OCI-M2 (cell line): ENCODE data around the gene FGGY.
"Not testable (repeated sequence)": the region's sequence is repeated elsewhere in the genome, so short reads cannot be mapped to it uniquely, and the experiment has no call there.

Experiments used
- DNase-seq: peaks from one replicate; lab custom pipeline; 2025; ENCODE audit not compliant: unreplicated experiment; lab: John Stamatoyannopoulos, UW

Gene FGGY

DNA sequence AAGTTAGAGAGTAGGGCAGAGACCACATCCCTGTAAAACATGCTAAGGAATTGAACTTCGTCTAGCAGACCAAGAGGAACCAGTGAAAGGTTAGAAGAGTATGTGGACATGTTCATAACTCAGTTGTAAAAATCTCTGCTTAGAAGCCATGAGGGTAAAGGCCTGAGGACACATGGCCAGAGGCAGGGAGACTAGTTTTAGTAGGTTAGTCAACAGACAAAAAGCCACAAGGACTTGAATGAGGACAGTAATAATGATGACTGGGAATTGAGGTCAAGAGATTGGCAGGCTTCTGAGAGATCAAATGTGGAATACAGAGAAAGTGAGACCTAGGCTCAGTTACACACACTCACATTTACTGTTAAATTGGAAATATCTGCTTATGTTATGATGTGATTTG lies 312.4 kb downstream of the FGGY start:
- no peak for DNase-seq

DNA sequence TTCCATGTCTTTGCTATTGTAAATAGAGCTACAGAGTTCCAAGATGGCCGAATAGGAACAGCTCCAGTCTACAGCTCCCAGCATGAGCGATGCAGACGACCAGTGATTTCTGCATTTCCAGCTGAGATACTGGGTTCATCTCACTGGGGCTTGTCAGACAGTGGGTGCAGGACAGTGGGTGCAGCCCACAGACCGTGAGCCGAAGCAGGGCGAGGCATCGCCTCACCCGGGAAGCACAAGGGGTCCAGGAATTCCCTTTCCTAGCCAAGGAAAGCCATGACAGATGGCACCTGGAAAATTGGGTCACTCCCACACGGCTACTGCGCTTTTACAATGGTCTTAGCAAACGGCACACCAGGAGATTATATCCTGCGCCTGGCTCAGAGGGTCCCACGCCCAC lies 313.6 kb downstream of the FGGY start:
- not testable (repeated sequence) for DNase-seq

DNA sequence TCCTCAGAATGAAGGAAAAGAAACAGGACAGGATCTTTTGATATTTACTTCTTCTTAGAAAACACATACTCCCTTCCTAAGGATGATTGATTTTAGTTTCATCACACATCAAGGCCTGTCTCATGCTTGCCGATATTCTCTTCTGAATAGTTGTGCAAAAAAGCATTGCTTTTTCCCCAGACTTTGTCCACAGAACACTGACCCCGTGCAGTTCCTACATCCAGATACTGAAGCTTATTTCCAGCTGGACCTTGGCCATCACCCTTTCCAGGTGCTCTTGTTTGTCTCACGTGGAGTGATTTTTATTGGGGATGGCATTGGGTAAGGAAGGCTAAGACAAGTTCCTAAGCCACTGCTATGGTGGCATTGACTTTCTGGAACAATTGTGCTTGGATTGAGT lies 320.5 kb downstream of the FGGY start:
- no peak for DNase-seq

DNA sequence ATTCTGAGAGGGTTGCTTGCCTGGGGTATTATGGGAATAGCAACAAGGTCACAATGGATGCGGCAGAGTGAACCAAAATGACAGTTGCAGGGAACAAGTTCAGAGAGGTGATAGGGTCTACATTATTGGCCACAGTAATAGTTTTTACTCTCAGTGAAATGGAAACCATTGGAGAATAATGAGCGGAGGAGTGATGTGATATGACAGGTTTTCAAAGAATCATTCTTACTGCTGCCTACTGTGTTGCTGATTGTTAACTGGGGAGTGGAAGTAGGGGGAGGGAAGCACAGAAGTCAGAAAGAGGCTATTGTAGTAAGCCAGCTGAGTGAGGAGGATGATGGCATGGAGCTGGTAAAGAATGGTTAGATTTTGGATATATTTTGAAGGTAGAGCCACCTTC lies 322.7 kb downstream of the FGGY start:
- no peak for DNase-seq

DNA sequence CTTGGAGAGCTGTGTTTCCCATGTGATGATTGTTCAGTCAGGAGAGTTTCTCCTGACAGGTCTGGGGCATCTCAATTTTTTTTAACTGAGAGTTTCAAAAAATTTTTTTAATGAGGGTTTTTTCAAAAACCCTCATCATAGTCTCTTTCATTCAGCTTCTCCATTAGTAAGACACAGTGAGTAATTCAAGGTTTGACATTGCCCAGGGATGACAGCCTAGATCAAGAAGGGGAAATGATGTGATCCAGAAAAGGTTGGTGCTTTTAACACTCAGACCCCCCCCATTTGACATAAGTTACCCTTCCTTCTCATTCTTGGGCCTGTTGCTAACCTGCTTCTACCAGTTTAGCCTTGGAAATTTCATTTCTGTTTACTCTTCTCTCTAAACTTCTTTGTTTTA lies 328.5 kb downstream of the FGGY start:
- no peak for DNase-seq

DNA sequence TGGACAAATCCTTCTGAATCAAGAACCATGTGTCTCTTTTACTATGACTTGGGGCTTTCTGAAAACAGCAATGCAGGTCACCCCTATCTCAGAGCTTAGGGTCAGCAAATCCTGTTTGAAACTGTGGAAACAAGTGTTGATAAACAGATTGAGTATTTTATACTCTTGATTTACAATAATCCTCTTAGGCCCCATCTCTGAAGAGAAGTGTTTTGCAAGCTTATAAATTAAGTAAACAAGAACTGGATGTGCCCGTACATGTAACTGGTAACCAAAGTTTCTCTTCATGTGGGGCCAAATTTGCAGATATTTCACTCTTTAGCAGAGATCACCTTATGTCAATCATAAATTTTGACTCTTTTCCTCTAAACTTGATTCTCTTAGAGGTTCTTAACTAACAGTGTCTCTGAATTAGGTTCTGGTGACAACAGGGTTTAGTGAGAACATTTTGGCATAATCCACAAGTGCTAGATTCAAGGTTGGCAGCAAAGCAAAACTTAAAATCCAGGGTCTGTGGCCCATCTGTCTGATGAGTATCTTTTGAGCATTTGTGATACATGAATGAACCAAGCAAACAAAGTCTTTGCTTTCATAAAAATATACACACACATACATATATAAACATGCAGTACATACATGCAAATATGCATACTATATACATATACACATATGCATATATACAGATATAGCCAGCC lies 334.8 kb downstream of the FGGY start:
- DNase-seq = no peak

DNA sequence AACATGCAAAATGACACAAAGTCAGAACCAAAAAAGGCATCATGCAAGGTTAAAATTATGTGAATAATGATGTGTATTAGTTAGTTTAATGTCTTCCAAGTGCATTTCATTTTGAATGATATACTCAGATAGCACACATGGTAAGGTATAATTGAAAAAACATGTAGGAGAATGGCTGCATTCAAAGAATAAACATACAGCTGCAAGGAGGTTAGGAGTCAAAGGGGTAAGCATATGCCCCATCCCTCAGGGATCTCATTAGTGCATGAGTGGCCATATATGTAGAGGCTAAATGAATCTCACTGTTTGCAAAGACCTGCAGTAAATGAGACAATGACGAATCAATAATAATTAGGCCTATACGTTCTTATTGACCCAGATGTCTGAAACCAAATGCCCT lies 338.2 kb downstream of the FGGY start:
- no peak for DNase-seq

GRCh38 chr1:59638231-59638711 lies 341.4 kb downstream of the FGGY start:
- DNase-seq = no peak

DNA sequence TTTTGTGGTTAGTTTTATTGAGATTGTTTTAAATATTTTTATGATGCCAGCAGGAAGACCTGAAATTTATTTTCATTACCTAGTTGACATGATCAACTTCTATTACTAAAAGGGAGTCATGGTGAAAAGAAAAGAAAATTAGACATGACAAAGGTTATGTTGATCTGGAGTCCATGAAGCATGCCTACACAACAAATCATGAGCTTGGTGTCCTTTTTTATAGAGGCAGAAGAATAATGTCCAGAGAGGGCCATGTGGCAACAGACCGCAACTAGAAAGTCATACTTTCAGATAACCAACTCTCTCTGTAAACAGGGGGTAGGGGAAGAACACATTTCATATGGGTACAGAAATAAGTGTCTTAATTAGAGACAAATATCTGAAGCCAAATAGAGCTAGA lies 342.4 kb downstream of the FGGY start:
- no peak for DNase-seq

DNA sequence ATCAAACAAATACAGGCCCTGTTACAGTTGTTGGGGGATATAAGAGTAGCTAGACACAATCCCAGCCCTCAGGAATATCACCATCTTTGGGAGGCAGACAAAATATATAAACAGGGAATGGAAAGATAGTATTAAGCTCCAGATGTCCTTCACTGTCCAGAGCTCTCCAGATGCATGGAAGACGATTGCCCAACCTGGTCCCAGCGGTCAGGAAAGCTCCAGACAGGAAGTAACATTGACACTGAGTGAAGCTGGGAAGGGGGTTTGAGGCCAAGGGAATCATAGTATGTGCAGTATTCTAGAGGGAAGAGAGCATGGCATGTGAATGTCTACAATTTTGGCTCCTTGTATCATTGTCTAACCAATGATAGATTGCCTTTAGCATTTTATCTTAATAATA lies 344.0 kb downstream of the FGGY start:
- DNase-seq = no peak

DNA sequence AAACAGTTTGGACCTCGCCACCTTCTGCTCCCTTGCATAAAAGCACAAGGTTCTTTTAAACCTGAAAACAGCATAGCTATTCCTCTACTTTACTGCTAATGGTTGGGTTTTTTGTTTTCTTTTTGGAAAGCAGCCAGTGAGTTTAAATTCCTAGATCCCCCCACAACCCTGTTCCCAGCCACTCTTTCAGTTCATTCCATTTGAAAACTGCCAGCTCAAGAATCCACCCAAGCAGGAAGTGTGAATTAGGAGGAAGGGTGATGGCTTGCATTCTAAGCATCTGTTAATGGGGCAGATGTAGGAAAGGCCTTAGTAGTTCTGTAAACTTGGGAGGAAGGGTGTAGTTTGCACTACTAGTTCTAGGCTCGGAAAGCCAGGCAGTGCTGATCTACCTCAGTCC lies 344.9 kb downstream of the FGGY start:
- no peak for DNase-seq

- no peak for DNase-seq
Observed at GRCh38 chr1:59643526-59643925, 346.6 kb downstream of the FGGY start.

DNA sequence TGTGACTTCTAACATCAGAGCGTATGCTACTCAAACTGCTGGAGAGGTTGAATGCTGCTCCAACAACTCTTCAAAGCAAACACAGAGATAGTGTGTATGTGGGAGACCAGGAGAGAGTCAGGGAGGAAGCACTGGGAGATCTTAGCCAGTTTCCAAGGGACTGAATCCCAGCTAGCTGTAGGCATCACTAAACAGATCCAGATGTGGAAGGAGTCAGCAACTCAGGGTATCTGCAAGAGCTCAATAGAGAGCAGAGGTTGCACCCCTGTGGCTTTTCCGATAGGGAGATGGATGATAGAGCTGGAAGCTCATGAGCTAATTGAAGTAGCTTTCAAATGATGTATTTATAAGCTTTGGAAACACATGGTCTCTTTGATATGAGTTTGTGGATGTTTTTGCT lies 349.0 kb downstream of the FGGY start:
- DNase-seq = no peak

GRCh38 chr1:59653142-59653958 lies 356.5 kb downstream of the FGGY start:
- not testable (repeated sequence) for DNase-seq

- DNase-seq = no peak
Observed at GRCh38 chr1:59653968-59654367, 357.1 kb downstream of the FGGY start.

GRCh38 chr1:59657873-59658465 lies 361.1 kb downstream of the FGGY start:
- DNase-seq = no peak

GRCh38 chr1:59664166-59664565 lies 367.3 kb downstream of the FGGY start:
- DNase-seq = no peak

- no peak for DNase-seq
Observed at GRCh38 chr1:59666106-59666505, 369.2 kb downstream of the FGGY start.

DNA sequence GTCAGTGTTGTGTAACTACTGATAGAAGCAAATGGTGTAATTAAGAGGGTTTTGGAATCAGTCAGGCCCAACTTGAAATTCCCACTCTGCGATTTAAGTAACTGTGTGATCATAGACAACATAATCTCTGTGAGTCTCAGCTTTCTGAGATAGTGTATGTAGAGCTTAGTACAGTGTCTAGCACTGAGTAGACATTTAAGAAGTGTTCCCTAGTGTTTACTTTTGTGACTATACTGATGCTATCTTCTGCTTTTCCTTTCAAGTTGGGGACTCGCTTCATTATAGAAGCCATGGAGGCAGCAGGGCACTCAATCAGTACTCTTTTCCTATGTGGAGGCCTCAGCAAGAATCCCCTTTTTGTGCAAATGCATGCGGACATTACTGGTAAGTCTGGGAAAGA lies 370.1 kb downstream of the FGGY start:
- DNase-seq = no peak

DNA sequence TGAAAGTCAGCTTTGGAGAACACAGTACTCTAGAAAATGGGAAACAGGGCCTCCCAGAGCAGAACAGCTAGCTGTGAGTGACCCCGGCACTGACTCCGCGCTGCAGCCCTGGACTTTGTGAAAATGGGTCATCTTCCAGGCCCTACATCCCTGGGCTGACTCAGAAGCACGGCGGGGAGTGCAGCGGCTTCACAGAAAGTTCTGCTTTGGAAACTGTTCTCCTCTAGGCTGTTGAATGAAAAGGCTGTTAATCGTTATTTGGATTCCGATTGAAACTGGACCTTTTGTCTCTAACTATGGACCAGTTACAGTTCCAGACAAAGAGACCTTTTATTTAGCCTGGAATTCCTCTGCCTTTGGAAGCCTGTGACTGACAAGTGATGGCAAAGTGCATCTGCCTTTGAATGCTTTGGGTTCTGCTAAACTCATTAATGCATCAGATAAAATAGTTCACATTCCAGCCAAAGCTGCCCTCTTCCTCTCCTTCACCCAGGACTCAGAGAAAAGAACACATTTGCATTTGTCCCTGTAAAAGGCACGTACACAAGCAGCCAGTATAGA lies 372.9 kb downstream of the FGGY start:
- DNase-seq = no peak

DNA sequence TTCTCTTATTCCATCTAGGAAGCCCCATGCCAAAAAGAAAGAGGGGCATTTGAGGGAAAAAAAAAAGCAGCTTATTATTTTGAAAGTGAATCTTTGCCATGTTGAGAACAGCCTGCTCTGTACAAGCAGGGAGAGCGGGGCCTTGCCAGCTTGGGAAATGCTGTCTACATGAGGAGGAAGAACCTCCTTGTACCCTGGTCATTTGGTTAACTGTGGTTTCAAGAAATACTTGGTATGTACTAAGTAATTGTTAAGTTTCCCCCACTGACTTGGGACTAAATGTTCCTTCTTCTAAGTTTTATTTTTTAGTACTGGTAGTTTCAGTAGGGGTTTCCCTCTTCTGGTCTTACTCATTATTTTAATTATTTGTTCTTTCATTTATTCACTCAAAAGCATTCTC lies 373.8 kb downstream of the FGGY start:
- DNase-seq = no peak
